NT2/D1 (cell line): ENCODE data around the gene RNF141.

Experiments
- SUZ12 ChIP-seq: IDR thresholded peaks from 2 replicates; pipeline ENCODE4 v1.6.1; 2011; ENCODE audit not compliant: insufficient read length, insufficient read depth; ENCODE audit errors: extremely low read depth
- YY1 ChIP-seq: IDR thresholded peaks from 2 replicates; pipeline ENCODE4 v1.6.1; 2011; ENCODE audit not compliant: insufficient read length, insufficient read depth
- ZNF274 ChIP-seq: IDR thresholded peaks from 2 replicates; pipeline ENCODE4 v1.6.1; 2011; ENCODE audit warnings: mild to moderate bottlenecking, low read depth, low read length

DNA sequence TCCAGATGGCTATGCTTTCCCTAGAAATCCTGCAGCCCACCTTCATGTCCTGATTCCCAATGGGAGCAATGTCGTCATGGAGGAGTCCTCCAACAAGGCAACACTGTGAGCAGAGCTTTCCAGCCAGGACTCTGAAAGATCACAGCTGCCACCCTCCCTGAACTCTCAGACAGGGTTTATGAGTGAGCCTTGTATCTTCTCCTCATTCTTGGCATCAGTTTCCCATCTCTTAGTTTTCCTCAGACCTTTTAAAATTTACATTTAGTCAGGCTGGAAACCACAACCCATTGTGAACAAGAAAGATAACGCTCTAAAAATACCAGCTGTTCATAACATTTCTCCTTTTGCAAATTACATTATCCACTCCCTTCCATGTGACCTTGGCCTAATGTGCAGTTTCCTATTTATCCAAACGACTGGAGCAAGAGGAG, 43.1 kb upstream of the RNF141 start:
- no peak for TF ChIP-seq SUZ12
- no peak for TF ChIP-seq ZNF274
- TF ChIP-seq YY1: no peak
